GM19240 (cell line): ENCODE results near the gene DENND1A.

Experiments used
- DNase-seq: peaks from one replicate; pipeline ENCODE4 v3.0.0; 2011; ENCODE audit warnings: low spot score; ENCODE audit not compliant: insufficient read length

DENND1A gene

GRCh38 chr9:123586275-123586674 lies 343.7 kb downstream of the DENND1A start:
- no peak for DNase-seq

- no peak for DNase-seq
Measured at GRCh38 chr9:123584202-123585176, 345.4 kb downstream of the DENND1A start.

- DNase-seq, result no peak
Measured at GRCh38 chr9:123583646-123584045, 346.3 kb downstream of the DENND1A start.

GRCh38 chr9:123571240-123571639 lies 358.7 kb downstream of the DENND1A start:
- DNase-seq, result no peak

- no peak for DNase-seq
Measured at GRCh38 chr9:123568691-123569688, 360.9 kb downstream of the DENND1A start.

- no peak for DNase-seq
Measured at GRCh38 chr9:123567013-123567412, 362.9 kb downstream of the DENND1A start.

- DNase-seq, result no peak
Measured at GRCh38 chr9:123564652-123565051, 365.3 kb downstream of the DENND1A start.

GRCh38 chr9:123562844-123563346 lies 367.0 kb downstream of the DENND1A start:
- DNase-seq, result no peak

GRCh38 chr9:123561046-123561445 lies 368.9 kb downstream of the DENND1A start:
- DNase-seq, result no peak

- no peak for DNase-seq
Measured at GRCh38 chr9:123556464-123557435, 373.2 kb downstream of the DENND1A start.

- DNase-seq, result no peak
Measured at GRCh38 chr9:123555646-123556045, 374.3 kb downstream of the DENND1A start.

- no peak for DNase-seq
Measured at GRCh38 chr9:123552530-123552929, 377.4 kb downstream of the DENND1A start.

- no peak for DNase-seq
Measured at GRCh38 chr9:123551734-123552133, 378.2 kb downstream of the DENND1A start.

- no peak for DNase-seq
Measured at GRCh38 chr9:123550797-123551196, 379.1 kb downstream of the DENND1A start.

- no peak for DNase-seq
Measured at GRCh38 chr9:123550012-123550411, 379.9 kb downstream of the DENND1A start.

GRCh38 chr9:123548741-123549545 lies 381.0 kb downstream of the DENND1A start:
- no peak for DNase-seq

GRCh38 chr9:123544007-123544827 lies 385.7 kb downstream of the DENND1A start:
- no peak for DNase-seq

- no peak for DNase-seq
Measured at GRCh38 chr9:123543492-123543891, 386.4 kb downstream of the DENND1A start.
